KOPT-K1 (cell line): ENCODE measurements around the gene ARRB1.

Source experiments
- H3K27ac ChIP-seq: fragments of 200-600 bp; sonication (generic); 2 replicates; pipeline ENCODE4 v1.5.1; 2016; ENCODE audit warnings: antibody characterized with exemption, mild to moderate bottlenecking, low read depth, low read length; ENCODE audit not compliant: poor library complexity, severe bottlenecking
- H3K36me3 ChIP-seq: fragments of 200-600 bp; sonication (generic); 2 replicates; pipeline ENCODE4 v1.5.1; 2017; ENCODE audit warnings: antibody characterized with exemption, mild to moderate bottlenecking, low read length, moderate library complexity; ENCODE audit not compliant: insufficient read depth
- H3K9me3 ChIP-seq: fragments of 200-600 bp; sonication (generic); 2 replicates; pipeline ENCODE4 v1.5.1; 2017; ENCODE audit warnings: antibody characterized with exemption, low read length, mild to moderate bottlenecking; ENCODE audit not compliant: insufficient read depth, poor library complexity, severe bottlenecking

Gene ARRB1

DNA sequence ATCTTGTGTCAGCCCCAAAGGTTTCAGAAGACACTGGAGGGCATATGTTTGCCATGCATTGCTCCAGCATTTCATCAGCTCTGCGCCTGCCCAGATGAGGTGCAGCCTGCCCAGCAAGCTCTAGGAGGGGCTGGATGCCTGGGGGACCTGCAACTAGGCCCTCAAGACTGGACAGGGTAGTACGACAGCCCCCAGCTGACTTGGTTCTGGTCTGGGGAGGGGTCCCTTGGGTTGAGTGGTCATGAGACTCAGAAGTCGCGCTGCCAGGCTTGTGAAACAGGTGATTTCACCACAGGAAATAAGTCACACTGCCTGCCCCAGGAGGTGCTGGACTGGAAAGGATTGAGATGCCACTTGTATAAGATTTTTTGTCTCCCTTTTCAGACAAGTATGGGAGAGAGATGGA, 87.5 kb downstream of the ARRB1 start:
- no peak overlapping the region for H3K27ac ChIP-seq
- no peaks in the 10 kb centered on the region for H3K9me3 ChIP-seq
- no peaks in the 10 kb centered on the region; the same call in 1 of the 2 replicates for H3K36me3 ChIP-seq

DNA sequence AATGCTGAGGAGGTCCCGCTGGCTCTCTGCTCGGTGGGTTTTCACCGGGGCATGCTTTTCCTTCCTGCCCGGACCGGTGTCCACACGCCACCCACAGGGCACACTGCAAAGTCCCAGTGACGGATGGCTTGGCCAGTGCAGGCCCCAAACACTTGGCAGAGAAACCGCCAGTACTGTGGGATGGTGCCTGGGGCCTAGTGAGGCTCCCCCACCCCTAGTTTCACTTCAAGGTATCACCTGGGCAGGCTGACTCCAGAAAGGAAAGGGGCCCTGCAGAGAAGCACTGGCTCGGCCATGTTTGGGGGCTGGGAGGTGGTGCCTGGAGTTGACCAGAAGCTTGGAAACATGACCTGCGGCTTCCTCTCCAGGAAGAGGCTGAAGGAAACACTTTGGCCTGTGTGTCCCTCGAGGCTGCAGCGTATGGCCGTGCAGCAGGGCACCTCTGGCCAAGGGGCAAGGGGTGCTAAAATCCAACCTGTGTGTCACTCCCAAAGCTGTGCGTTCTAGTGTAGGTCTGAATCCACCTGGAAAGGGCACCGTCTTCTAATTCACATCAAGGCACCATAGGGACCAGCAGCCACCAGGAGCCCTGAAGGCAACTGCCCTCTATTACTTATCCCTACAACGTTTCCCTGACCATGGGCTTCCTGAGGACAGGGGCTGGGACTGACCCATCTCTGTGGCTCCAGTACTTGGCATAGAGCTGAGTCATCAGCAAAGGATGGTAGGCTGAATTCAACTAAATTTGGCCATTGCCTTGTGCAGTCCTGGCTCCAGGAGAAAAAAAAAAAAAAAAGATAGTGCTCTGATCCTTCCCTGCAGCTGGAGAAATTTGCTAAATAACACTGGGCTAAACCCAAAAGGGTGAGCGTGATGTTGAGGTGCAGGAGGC, 88.3 kb downstream of the ARRB1 start:
- no peaks in the 10 kb centered on the region; the same call in 1 of the 2 replicates for H3K36me3 ChIP-seq
- H3K27ac ChIP-seq = no peak overlapping the region
- H3K9me3 ChIP-seq = no peaks in the 10 kb centered on the region

GRCh38 chr11:75262436-75262835, 89.0 kb downstream of the ARRB1 start:
- H3K9me3 ChIP-seq = no peaks in the 10 kb centered on the region
- H3K27ac ChIP-seq = no peak overlapping the region

DNA sequence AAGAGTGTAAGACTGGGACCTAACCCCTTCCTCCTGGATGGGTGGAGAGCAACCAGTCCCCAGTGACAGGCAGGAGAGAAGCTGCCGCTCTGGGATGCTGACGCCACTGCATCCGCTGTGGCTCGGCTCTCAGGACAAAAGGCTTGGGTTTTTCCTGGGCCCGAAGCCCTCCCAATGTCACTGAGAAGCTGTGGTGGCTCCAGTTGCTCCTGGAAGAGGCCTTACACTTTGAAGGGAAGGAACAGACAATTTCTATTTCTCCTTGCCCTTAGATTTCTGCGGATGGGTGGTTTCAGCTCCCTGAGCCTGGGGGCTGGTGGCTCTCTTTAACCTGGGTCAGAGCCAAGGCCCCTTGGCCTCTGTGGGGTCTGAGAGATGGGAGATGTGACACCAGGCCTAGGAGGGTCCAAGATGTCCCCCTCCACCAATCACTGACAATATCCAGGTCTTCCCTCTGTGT, 89.5 kb downstream of the ARRB1 start:
- Histone ChIP-seq H3K9me3 (no peaks in the 10 kb centered on the region), H3K27ac (no peak overlapping the region), H3K36me3 (no peaks in the 10 kb centered on the region; the same call in 1 of the 2 replicates)

More at GRCh38 chr11:75262436-75262835, 89.0 kb downstream of the ARRB1 start:
- no peaks in the 10 kb centered on the region; the same call in 1 of the 2 replicates for H3K36me3 ChIP-seq

GRCh38 chr11:75260396-75261170, 90.9 kb downstream of the ARRB1 start:
- H3K36me3 ChIP-seq = no peaks in the 10 kb centered on the region
- no peaks in the 10 kb centered on the region for H3K9me3 ChIP-seq
- H3K27ac ChIP-seq = no peak overlapping the region

DNA sequence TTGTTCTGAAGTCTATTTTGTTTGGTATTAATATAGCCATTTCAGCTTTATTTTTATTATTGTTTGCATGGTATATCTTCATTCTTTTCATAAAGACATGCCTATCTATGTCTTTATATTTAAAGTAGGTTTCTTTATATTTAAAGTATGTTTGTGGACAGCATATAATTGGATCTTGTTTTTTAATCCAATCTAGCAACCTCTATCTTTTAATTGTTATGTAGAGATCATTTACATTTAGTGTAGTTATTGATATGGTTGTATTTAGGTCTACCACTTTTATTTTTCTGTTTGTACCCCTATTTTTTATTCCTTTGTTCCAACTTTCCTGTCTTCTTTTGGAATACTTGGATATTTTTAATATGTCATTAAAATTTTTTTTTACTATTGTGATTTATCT, 97.1 kb downstream of the ARRB1 start:
- Histone ChIP-seq H3K9me3 (peaks cover 9% of the 10 kb centered on the region), H3K27ac (no peak overlapping the region)

GRCh38 chr11:75249704-75250103, 101.8 kb downstream of the ARRB1 start:
- H3K9me3 ChIP-seq = peaks cover 9% of the 10 kb centered on the region
- no peaks in the 10 kb centered on the region for H3K36me3 ChIP-seq
- H3K27ac ChIP-seq = no peak overlapping the region

More for the DNA sequence above, 97.1 kb downstream of the ARRB1 start:
- no peaks in the 10 kb centered on the region for H3K36me3 ChIP-seq

- Histone ChIP-seq H3K9me3 (peaks cover 9% of the 10 kb centered on the region), H3K27ac (no peak overlapping the region), H3K36me3 (no peaks in the 10 kb centered on the region)
These were observed 102.6 kb downstream of the ARRB1 start for GRCh38 chr11:75248924-75249256.

DNA sequence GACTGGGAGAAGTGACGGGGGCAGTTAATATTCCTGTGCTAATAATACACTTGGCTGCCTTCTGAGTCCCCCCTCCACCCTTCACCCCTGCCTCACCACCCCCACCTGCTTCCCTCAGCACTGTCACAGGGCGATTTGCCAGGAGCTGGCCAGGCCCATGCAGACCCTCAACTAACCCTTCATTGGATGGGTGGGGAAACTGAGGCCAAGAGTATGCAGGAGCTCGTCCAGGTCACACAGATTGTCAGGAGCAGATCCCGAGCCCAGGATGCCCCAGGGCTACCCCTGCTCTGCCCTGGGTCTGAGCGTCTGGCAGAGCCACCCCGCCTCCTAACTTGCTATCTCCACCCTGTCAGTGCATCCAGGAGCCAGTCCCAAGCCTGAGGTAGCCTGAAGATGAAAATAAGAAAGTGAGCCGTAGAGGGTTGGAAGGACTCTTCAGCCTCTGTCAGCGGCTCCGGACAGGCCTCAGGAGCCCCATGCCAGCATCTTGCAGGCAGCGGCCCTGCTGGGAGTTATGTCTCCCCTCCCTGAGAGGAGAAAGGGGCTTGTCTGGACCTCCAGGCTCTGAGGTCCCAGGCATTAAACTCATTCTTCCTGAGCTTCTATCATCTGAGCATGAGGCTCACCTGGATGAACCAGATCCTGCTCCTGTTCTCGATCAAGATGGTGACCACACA, 104.7 kb downstream of the ARRB1 start:
- Histone ChIP-seq H3K9me3 (no peaks in the 10 kb centered on the region), H3K36me3 (no peaks in the 10 kb centered on the region), H3K27ac (no peak overlapping the region)

GRCh38 chr11:75246006-75246670, 105.3 kb downstream of the ARRB1 start:
- H3K27ac ChIP-seq = no peak overlapping the region
- no peaks in the 10 kb centered on the region for H3K36me3 ChIP-seq
- H3K9me3 ChIP-seq = no peaks in the 10 kb centered on the region

DNA sequence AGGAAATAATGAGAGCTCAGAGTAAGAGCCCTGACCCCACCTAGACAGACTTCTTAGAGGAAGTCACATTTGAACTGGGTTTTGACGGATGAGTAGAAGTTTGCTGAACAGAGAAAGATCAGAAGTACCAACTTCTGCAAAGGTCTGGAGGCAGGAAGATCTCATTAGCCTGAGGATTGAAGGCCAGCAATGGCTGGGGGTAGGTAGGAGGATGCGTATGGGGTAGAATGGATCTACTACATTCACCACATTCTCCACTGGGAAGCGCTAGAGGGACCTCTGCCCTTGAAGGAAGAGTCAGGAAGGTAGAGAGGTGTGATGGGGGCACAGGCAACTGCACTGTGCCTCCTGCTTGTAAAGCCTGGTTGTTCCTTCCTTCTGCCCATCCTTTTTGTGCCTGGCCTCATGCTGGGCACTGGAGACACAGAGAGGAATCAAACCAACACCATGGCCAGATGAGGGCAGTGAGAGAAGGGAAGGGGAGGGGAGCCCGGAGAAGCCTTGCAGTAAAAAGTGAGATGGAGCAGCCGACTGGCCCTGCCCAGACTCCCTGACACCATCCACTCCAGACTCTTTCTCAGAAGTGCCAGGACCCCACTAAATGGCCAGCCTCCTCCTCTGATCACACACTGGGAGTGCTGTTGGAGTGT, 106.0 kb downstream of the ARRB1 start:
- no peaks in the 10 kb centered on the region for H3K9me3 ChIP-seq
- no peaks in the 10 kb centered on the region for H3K36me3 ChIP-seq
- H3K27ac ChIP-seq = no peak overlapping the region

GRCh38 chr11:75244052-75244814, 107.2 kb downstream of the ARRB1 start:
- Histone ChIP-seq H3K27ac (no peak overlapping the region), H3K9me3 (no peaks in the 10 kb centered on the region), H3K36me3 (no peaks in the 10 kb centered on the region)

DNA sequence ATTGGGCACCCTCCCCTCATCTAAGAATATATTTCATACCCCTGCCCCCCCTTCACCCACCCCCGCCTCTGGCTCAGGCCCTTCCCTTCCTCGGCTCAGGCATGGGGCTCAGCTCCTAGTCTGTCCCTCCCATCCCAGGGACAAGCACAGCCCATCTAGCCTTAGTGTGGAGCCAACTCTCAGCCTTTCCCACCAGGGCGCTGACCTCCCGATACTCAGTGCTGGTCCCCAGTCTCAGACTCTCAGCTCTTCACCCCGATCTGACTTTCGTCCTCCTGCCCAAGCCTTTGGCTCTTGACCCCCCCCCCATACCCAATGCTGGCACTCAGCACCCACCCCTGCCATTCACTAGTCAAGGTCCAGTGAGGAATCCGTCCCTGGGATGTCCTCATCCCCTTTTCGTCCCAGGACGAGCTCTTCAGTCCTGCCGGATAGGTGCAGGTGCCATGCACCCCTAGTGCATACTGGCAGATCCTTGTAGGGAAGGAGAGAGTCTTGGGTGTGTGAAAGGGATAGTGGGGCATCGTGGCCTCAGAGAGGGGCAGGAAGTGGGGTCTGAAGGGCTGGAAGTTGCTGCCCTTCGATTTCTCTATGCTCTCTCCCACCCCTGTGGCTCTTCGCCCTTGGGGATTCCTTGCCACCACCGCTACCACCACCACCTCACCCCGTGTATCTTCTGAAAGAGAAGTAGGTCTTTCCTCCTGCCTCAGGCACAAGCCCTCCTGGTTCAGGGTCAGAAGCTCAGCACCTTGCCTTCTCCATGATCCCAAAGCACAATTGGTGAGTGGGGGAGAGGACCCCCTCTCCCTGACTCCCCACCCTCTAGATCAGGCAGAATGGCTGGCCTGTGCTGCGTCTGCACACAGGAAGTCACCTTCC, 108.5 kb downstream of the ARRB1 start:
- Histone ChIP-seq H3K36me3 (no peaks in the 10 kb centered on the region), H3K9me3 (no peaks in the 10 kb centered on the region), H3K27ac (no peak overlapping the region)
